Measurements from ENCODE around the gene SLC9A3. TPM values are rescaled to one million over a fixed set of nuclear protein-coding genes. Genes with fewer than 3 reads are reported as not detected.

Gene SLC9A3
- total RNA-seq, 1 experiment from 2014 or later: 1.9 TPM

- no peak overlapping the region for H3K4me3 ChIP-seq (ENCODE audit: low read depth, low read length, poor library complexity, severe bottlenecking)
- POLR2A ChIA-PET (ENCODE audit: low non-redundant PET): no interaction called here
- no peak for TF ChIP-seq EZH2 (IDR thresholded peaks at IDR 0.05; ENCODE audit: borderline replicate concordance, low read depth, low read length, poor library complexity, severe bottlenecking)
- TF ChIP-seq CTCF (conservative IDR thresholded peaks at IDR 0.05; ENCODE audit: low read depth, low read length): no peak
- intact Hi-C loops (cut with micrococcal nuclease; ENCODE audit: unreplicated experiment): no loop called here
- no peak overlapping the region for H3K27ac ChIP-seq (ENCODE audit: low read depth, low read length, poor library complexity, severe bottlenecking)
- H3K9me3 ChIP-seq (ENCODE audit: low read depth, low read length, poor library complexity, severe bottlenecking): no peaks in the 10 kb centered on the region
- CTCF ChIA-PET: no interaction called here
- DNase-seq (ENCODE audit: low spot score): no peak
- H3K4me1 ChIP-seq (ENCODE audit: insufficient read depth, low read length, poor library complexity, severe bottlenecking): no peaks in the 10 kb centered on the region
- H3K36me3 ChIP-seq (ENCODE audit: insufficient read depth, low read length, poor library complexity, severe bottlenecking): no peaks in the 10 kb centered on the region
- no TSS peak for BruUV-seq (replicated peaks)
- peaks cover 5% of the 10 kb centered on the region for H3K27me3 ChIP-seq (replicated peaks; ENCODE audit: insufficient read depth, low read depth, low read length, poor library complexity)
Observed at GRCh38 chr5:485113-485945, 38.9 kb downstream of the SLC9A3 start.

- DNase-seq (ENCODE audit: low spot score): no peak
- Histone ChIP-seq H3K9me3 (ENCODE audit: low read depth, low read length, poor library complexity, severe bottlenecking) (no peaks in the 10 kb centered on the region), H3K27ac (ENCODE audit: low read depth, low read length, poor library complexity, severe bottlenecking) (no peak overlapping the region), H3K27me3 (replicated peaks; ENCODE audit: insufficient read depth, low read depth, low read length, poor library complexity) (peaks cover 5% of the 10 kb centered on the region), H3K36me3 (ENCODE audit: insufficient read depth, low read length, poor library complexity, severe bottlenecking) (no peaks in the 10 kb centered on the region), H3K4me1 (ENCODE audit: insufficient read depth, low read length, poor library complexity, severe bottlenecking) (no peaks in the 10 kb centered on the region), H3K4me3 (ENCODE audit: low read depth, low read length, poor library complexity, severe bottlenecking) (no peak overlapping the region)
- POLR2A ChIA-PET (ENCODE audit: low non-redundant PET): no interaction called here
- BruUV-seq (replicated peaks): no TSS peak
- intact Hi-C loops (cut with micrococcal nuclease; ENCODE audit: unreplicated experiment): no loop called here
- CTCF ChIA-PET: no interaction called here
- TF ChIP-seq EZH2 (IDR thresholded peaks at IDR 0.05; ENCODE audit: borderline replicate concordance, low read depth, low read length, poor library complexity, severe bottlenecking) (no peak), CTCF (conservative IDR thresholded peaks at IDR 0.05; ENCODE audit: low read depth, low read length) (no peak)
Observed at GRCh38 chr5:484556-484955, 39.7 kb downstream of the SLC9A3 start.

- H3K36me3 ChIP-seq (ENCODE audit: insufficient read depth, low read length, poor library complexity, severe bottlenecking): no peaks in the 10 kb centered on the region
- intact Hi-C loops (cut with micrococcal nuclease; ENCODE audit: unreplicated experiment): no loop called here
- CTCF ChIA-PET: no interaction called here
- POLR2A ChIA-PET (ENCODE audit: low non-redundant PET): no interaction called here
- no peak overlapping the region for H3K27ac ChIP-seq (ENCODE audit: low read depth, low read length, poor library complexity, severe bottlenecking)
- TF ChIP-seq EZH2 (IDR thresholded peaks at IDR 0.05; ENCODE audit: borderline replicate concordance, low read depth, low read length, poor library complexity, severe bottlenecking) (no peak), CTCF (conservative IDR thresholded peaks at IDR 0.05; ENCODE audit: low read depth, low read length) (no peak)
- no peak overlapping the region for H3K4me3 ChIP-seq (ENCODE audit: low read depth, low read length, poor library complexity, severe bottlenecking)
- H3K27me3 ChIP-seq (replicated peaks; ENCODE audit: insufficient read depth, low read depth, low read length, poor library complexity): peaks cover 5% of the 10 kb centered on the region
- BruUV-seq (replicated peaks): no TSS peak
- no peak for DNase-seq (ENCODE audit: low spot score)
- no peaks in the 10 kb centered on the region for H3K4me1 ChIP-seq (ENCODE audit: insufficient read depth, low read length, poor library complexity, severe bottlenecking)
- no peaks in the 10 kb centered on the region for H3K9me3 ChIP-seq (ENCODE audit: low read depth, low read length, poor library complexity, severe bottlenecking)
Observed at GRCh38 chr5:483434-484140, 40.7 kb downstream of the SLC9A3 start.

Data from A673 (cell line).